HUDEP-2 (cell line): ENCODE results near the gene TCEA3.

Source experiments
- DNase-seq, 76 experiments: peaks; one replicate each; lab custom pipeline; 2025; ENCODE audit not compliant: unreplicated experiment in 76 of 76; lab: John Stamatoyannopoulos, UW

Gene TCEA3

DNA sequence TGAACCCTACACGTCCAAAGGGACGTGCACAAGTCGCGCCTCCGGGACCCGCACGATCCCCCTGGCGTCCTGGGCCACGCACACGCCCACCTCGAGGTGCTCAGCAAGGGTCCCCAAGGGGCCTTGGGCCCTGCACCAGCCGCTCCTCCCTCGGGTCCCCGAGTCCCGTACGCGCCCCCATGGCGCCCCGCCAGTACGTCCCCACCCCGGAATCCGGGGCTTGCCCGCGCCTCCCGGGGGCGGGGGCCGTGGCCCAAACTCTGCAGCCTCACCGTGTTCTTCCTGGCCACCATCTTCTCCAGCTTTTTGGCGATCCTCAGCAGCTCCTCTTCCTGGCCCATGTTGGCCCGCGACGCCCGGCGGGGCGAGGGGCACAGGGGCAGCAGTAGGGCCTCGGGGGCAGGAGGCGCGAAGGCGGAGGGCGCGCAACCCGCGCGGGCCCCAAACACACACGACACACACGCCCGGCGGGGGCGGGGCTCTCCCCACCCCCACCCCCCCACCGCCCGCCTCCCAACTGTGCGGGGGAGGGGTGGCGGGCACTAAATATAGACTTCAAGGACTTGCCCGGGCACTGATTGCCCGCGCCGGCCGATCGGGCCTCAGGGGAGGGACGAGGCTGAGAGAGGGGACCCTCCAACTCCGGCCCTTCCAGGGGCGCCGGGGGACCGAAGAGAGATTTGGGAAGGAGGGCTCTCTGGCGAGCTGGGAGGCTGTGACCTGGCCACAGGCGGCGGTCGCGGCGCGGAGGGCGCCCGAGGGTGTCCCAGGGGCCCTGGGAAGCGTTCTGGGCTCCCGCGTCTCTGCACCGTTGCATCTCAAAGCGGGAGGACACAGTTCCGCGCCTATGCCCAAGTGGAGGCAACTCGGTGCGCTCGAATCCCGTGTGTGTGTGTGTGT is at the start of gene TCEA3:
Gene TCEA3 (minus strand): TSS at position 456 of the 900 bp plus-strand sequence. CDS start 115 bp downstream, at position 341.
- DNase-seq: peak in 1 of 76 experiments; percentile 2

- no peak for DNase-seq
Measured at GRCh38 chr1:23473037-23473800, 48.7 kb upstream of the TCEA3 start.

DNA sequence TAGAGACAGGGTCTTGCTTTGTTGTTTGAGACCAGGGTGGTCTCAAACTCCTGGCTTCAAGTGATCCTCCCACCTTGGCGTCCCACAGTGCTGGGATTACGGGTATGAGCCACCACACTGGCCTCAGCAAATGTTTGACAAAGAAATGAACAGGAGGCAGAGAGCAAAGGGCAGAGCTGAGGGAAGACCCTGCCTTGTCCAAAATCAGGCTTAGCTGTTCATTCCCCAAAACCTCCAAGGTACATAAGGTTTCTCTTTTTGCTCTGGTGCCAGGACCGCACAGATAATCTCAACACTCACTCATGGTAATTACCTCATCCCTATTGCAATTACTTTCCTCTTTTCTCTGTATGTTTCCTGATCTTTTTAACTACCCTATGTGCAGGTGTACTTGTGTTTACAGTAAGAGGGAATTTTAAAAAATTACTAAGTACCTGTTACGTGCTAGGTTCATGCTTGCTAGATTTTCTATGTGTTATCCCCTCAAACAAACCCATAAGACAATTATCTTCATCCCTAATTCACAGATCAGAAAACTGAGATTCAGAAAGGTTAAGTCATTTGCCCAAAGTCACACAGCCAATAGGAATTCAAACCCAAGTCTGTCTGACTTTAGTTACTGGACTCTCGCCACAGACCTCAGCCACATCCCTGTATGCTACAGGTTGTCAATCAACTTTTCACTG is 47.9 kb upstream of the TCEA3 start:
- no peak for DNase-seq

GRCh38 chr1:23471473-23472075 is 47.0 kb upstream of the TCEA3 start:
- DNase-seq: peak in 1 of 76 experiments; percentile 4

DNA sequence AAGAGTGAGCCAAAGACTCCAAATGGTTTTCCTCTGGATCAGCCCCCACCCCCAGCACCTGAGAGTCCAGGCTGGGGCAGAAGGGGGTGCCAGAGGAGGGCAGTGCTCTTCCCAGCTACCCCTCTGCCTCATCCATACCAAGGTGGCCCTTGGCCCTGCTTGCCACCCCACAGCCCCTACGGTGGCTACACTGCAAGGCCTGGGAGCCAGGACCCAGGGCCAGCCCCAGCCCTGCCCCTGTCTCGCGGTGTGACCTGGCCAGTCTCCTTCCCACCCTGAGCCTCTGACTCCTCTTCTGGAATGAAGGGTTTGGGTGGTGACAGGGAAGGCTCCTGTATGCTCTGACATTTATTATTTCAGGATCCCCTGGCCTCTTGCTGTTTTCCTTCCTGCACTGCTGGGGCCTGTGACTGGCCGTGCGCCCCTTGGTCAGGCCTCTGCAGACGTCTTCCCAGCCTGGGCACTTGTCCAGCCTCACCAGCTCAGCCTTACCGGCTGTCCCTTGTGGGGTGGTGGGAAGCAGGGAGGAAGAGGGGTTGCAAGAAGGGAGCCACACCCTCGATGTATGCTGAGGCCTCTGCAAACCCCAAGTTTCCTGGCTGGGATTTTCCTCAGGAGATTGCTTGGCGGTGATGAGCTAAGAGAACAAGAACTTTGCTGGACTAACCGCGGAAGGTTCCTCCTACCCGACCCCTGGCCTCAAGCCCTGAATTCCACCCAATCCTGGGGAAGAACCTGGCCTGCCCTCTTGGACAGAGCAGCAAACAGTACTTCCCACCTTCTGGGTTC is 45.9 kb upstream of the TCEA3 start:
- DNase-seq: no peak

DNA sequence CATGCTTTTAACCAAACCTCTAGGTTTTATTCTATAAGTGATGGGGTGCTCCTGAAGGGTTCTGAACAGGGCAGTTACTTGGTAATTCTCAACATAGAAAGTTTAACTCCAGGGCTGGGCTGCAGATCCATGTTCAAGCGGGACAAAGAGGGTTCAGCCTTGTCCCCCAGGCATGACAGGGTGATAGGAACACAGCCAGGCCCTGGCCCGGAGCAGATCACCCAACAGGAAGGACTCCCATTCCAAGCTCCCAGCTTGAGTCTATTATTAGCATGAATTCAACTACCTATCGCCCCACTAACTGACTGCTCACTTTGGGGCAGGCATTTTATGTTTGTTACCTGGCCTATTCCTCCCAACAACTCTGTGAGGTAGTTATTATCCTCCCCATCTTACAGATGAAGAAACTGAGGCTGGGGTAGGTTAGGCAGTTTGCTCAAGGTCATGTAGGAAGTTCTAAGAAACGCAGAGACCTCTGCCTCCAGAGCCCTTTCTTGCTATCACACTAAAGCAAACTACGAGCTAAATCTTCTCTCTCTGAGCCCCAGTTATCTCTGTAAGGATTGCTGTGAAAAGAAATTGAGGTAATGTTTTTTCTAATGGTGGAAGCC is 44.9 kb upstream of the TCEA3 start:
- DNase-seq: no peak

GRCh38 chr1:23466423-23466989 is 42.0 kb upstream of the TCEA3 start:
- no peak for DNase-seq

DNA sequence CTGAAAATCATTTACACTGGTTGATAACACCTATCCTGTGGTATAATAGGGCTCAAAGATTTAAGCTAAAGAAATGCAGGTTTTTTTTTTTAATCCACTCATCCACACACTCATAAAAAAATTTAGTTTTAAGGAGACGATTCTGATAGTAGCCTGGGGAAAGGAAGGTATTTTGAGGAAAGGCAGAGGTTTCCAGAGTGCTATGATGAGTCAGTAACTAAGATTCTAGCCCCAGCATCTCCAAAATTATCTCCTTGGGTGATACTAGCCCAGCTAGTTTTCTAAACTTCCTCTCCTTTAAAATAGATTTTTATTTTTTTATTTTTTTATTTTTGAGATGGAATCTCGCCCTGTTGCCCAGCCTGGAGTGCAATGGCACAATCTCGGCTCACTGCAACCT is 38.7 kb upstream of the TCEA3 start:
- no peak for DNase-seq

- DNase-seq: no peak
Measured at GRCh38 chr1:23462766-23463165, 38.2 kb upstream of the TCEA3 start.

GRCh38 chr1:23461050-23461449 is 36.5 kb upstream of the TCEA3 start:
- DNase-seq: no peak

- no peak for DNase-seq
Measured at GRCh38 chr1:23460519-23460918, 36.0 kb upstream of the TCEA3 start.

- no peak for DNase-seq
Measured at GRCh38 chr1:23459338-23459757, 34.8 kb upstream of the TCEA3 start.

DNA sequence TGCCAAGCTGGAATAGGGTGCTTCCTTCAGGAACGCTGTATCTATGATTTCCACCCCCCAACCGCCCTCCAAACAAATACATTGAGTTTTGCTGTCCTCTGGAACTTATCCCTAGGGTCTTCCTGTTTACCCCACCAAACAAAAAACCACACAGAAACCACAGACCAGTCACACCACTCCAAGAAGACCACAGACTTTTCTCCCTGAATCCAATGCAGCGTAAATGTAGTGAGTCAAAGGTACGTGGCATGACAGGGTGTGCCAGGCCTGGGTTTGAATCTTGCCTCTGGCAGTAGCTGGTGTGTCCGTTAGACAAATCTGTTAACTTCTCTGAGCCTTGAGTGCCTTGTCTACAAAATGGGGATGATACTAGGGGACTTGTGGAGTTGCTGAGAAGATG is 31.7 kb upstream of the TCEA3 start:
- DNase-seq: no peak

DNA sequence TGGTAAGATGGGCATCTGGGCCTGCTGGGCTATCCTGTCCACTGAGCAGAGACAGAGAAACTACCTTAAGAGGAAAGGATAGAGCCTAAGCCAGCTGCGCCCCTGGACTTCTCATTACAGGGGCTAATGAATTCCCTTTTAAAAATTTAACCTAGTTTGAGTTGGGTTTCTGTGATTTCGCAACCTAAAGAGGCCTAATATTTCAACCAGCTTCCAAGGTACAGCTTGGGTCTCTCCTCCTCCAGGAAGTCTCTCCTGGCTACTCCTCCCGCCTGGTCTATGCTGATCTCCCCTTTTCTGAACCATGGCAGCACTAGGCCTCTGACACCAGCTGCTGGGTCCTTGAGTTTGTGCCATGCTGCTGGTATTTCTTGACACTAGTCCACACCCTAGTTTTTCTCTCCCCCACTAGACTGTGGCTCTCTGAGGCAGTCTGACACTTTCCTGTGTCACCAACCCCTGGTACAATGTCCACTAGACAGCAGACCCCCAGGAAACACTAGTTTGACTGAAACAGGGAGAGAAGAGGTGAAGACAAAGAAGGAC is 29.0 kb upstream of the TCEA3 start:
- no peak for DNase-seq

- DNase-seq: peak in 68 of 76 experiments; percentile 18 to 83 (median 63)
Measured at GRCh38 chr1:23452011-23452411, 27.5 kb upstream of the TCEA3 start.

- no peak for DNase-seq
Measured at GRCh38 chr1:23451441-23451840, 26.9 kb upstream of the TCEA3 start.

DNA sequence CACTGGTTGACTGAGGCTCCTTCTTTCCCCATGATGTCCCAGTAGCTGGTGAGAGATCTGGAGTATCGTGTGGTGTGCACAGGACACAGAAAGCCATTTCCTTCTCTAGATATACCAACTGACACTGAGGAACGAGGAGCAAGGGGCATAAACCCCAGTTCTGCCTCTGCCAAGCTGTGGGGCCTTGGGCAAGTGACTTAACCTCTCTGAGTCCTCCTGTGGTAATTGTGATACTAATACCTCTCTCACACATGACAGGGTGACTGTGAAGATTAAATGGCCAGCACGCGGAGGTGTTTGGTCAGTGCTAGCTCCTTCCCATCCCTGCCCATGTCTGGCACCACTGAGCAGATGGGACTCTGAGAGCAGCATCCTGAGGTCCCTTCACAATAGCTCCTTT is 26.3 kb upstream of the TCEA3 start:
- DNase-seq: no peak

- DNase-seq: peak in 1 of 76 experiments; percentile 3
Measured at GRCh38 chr1:23449958-23450357, 25.4 kb upstream of the TCEA3 start.

DNA sequence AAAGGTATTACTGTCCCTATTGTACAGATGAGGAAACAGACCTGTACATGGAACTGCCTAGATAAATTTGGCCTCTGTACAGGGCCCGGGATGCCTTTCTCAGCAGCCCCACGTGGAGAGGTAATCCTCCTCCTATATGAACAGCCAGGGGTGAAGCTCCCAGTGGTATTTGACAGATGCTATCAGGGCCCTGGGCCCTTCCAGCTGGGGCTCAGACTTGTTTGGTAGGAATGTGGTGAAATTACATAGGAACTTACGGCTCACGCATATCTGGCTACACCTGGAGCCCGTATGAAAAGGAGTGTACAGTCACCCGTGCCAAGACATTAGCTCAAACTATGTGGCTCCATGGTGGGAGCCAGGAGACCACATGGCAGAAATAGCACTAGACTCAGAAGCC is 24.8 kb upstream of the TCEA3 start:
- no peak for DNase-seq
